Kidney epithelial cell (primary cell): ENCODE results near the gene AGBL3. TPM values are rescaled to one million over a fixed set of nuclear protein-coding genes. Genes with fewer than 3 reads are reported as not detected.
A peak's percentile ranks its signal among the peaks of the same experiment; 100 is the strongest.

Source experiments
- DNase-seq: peaks from one replicate; pipeline ENCODE4 v3.0.0-alpha.2; 2010; ENCODE audit warnings: low read depth
- H3K27me3 ChIP-seq: 2 replicates; pipeline ENCODE4 v1.6.0; 2011; ENCODE audit warnings: low read length; ENCODE audit not compliant: control insufficient read depth, insufficient read depth
- H3K36me3 ChIP-seq: 2 replicates; pipeline ENCODE4 v1.5.1; 2011; ENCODE audit warnings: low read length; ENCODE audit not compliant: control insufficient read depth, insufficient read depth
- H3K4me3 ChIP-seq: 2 replicates; pipeline ENCODE4 v1.5.1; 2011; ENCODE audit warnings: low read depth, mild to moderate bottlenecking, control low read depth, low read length
- CTCF ChIP-seq: IDR thresholded peaks from 2 replicates; pipeline ENCODE4 v1.5.1; 2011; ENCODE audit warnings: mild to moderate bottlenecking, moderate library complexity, low read length, control low read depth, inconsistent platforms; ENCODE audit not compliant: insufficient read depth, poor library complexity, severe bottlenecking
- total RNA-seq: library from RNA; depleted of rRNA; stranded (reverse); fragments of >200 nt; gene quantifications from 2 replicates; pipeline ENCODE4 v1.2.3, GENCODE V29; 2015

Gene AGBL3
- total RNA-seq: 1.0 and 1.6 TPM in 2 replicates

DNA sequence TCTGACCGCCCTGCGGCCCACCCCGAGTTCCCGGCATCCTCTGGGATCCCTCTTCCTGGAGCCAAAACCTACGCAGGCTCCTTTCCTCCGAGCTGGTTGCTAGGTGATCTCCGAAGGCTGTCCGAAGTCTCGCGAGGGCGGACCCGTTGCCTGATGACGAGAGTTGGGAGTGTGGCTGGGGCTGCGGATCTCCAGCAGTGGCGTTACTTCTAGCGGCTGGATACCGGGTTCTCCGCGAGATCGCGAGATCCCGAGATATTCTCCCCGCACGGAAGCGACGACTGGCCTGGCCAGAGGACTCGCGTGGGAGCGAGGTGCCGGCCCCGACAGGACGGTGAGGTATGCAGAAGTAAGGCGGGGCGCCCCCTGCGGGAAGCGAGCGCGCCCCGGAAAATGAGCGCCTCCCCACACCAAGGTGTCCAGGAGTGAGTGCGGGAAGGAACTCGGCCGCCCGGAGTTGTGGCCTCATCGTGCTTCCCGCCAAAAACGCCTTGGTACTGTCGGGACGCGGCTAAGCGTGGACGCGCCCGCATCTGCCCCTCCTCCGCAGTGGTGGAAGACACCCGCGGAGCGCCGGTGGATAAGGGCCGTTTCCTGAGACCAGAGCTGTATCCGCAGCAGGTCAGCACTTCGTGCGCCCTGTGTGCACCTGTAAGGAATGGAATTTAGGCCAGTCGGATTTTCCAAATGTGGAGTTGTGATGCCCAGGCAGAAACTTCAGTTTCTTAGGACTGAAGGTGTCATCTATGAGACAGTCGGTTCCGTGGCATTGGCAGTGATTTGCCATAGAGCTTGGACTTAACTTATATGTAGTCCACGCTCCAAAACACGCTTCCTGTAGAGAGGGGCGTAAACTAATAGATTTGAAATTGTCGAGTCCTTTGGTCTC lies at the start of gene AGBL3:
Gene AGBL3, plus strand, starts transcription at position 146 of the 889 bp plus-strand sequence. CDS start 1,426 bp downstream, outside the sequence.
- Histone ChIP-seq H3K4me3 (peak within 1 kb of the TSS; percentile 68), H3K36me3 (no peaks in the 10 kb centered on the region), H3K27me3 (no peaks in the 10 kb centered on the region)
- DNase-seq: peak; percentile 81
- peak; percentile 69 for TF ChIP-seq CTCF

DNA sequence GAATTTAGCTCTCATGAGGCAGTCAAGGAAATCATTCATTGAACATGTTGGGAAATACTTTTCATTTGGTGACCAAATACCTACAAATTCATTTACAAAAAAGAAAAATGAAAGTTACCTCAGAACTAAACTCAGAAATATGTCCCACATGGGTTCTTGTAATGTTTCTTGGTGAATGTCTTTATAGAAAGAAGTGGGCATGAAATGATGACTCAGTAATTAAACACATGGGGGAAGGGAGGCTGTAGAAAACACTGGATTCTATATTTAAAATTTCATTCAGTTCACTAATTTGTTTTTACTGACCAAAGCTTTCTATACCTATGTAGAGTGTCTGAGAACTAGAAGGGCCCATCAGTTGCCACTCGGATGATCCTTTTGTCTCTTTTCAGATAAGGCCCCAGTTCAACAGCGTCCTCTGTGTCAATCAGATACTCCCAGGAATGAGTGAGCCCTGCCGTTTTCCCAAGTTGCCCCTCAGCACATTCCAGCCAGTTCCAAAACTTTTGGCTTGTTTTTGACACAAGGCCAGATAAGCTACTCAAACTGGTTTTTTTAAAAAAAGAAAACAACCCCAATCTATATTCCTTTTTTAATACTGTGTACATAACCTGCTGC lies 49.3 kb upstream of the AGBL3 start:
- no peak for TF ChIP-seq CTCF
- no peaks in the 10 kb centered on the region for H3K27me3 ChIP-seq
- no peak for DNase-seq
- H3K4me3 ChIP-seq: no peak overlapping the region
- no peaks in the 10 kb centered on the region for H3K36me3 ChIP-seq

DNA sequence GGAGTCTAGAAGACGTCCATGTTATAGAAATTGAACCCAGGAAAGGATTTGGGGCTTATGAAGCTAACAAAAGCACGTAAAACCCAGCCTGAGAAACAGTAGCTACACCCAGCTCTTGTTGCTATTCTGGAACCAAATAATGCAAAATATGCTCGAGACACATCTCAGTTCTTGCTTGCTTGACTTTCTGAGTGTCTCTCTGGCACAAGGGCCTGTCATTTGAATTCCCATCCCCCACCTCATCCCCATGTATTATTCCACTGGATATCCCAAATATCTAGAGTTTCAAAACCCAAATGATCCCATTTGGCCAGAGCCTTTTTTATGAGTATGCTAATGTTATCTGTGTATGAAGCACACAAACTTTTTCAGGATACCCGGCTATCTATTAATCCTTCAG lies 48.2 kb upstream of the AGBL3 start:
- TF ChIP-seq CTCF: no peak
- Histone ChIP-seq H3K4me3 (no peak overlapping the region), H3K36me3 (no peaks in the 10 kb centered on the region), H3K27me3 (no peaks in the 10 kb centered on the region)
- no peak for DNase-seq

DNA sequence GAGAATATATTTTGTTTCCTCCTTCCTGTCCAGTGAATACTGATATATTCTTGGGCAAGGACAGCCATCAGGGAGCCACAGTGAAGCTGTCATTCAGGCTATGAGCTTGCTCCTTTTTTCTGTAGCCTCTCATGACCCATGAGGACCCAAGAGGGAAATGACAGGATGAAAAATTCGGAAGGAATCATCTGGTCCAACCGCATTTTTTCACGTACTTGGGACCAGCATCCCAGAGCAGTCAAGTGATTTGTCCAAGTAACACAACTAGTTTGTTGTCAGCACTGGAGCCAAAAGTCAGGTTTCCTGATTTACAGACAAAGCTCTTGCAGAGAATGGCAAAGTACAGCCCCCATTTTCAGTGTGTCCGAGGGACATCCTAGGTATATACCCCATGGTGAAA lies 47.2 kb upstream of the AGBL3 start:
- no peaks in the 10 kb centered on the region for H3K27me3 ChIP-seq
- no peak overlapping the region for H3K4me3 ChIP-seq
- H3K36me3 ChIP-seq: no peaks in the 10 kb centered on the region
- DNase-seq: no peak
- no peak for TF ChIP-seq CTCF

- TF ChIP-seq CTCF: no peak
- H3K36me3 ChIP-seq: no peaks in the 10 kb centered on the region
- DNase-seq: no peak
- no peak overlapping the region for H3K4me3 ChIP-seq
- no peaks in the 10 kb centered on the region for H3K27me3 ChIP-seq
Measured at GRCh38 chr7:134940729-134941128, 45.6 kb upstream of the AGBL3 start.
